Measurements from ENCODE around the gene STPG2. TPM values are rescaled to one million over a fixed set of nuclear protein-coding genes. Genes with fewer than 3 reads are reported as not detected.
"Not testable (repeated sequence)": the region's sequence is repeated elsewhere in the genome, so short reads cannot be mapped to it uniquely, and the experiment has no call there.

STPG2 gene
- total RNA-seq, 1 donor from 2014 or later = not detected

GRCh38 chr4:97560009-97560408 lies 583.3 kb downstream of the STPG2 start:
- Mint-ChIP-seq H3K4me3 (no peak overlapping the region), H3K36me3 (ENCODE audit: low read depth) (no peaks in the 10 kb centered on the region), H3K4me1 (no peaks in the 10 kb centered on the region), H3K27ac (no peak overlapping the region), H3K9me3 (peaks cover 10% of the 10 kb centered on the region), H3K27me3 (no peaks in the 10 kb centered on the region)
- intact Hi-C loops (cut with micrococcal nuclease) = no loop called here
- no peak for DNase-seq

GRCh38 chr4:97558204-97558778 lies 585.0 kb downstream of the STPG2 start:
- no peaks in the 10 kb centered on the region for H3K36me3 Mint-ChIP-seq (ENCODE audit: low read depth)
- intact Hi-C loops (cut with micrococcal nuclease) = no loop called here
- H3K27ac Mint-ChIP-seq = no peak overlapping the region
- H3K27me3 Mint-ChIP-seq = no peaks in the 10 kb centered on the region
- H3K9me3 Mint-ChIP-seq = peaks cover 4% of the 10 kb centered on the region
- no peak for DNase-seq
- no peak overlapping the region for H3K4me3 Mint-ChIP-seq
- H3K4me1 Mint-ChIP-seq = no peaks in the 10 kb centered on the region

- H3K36me3 Mint-ChIP-seq (ENCODE audit: low read depth); H3K27ac Mint-ChIP-seq; H3K4me1 Mint-ChIP-seq; H3K27me3 Mint-ChIP-seq; DNase-seq; intact Hi-C loops (cut with micrococcal nuclease); H3K4me3 Mint-ChIP-seq; H3K9me3 Mint-ChIP-seq: not testable (repeated sequence)
These were observed 592.6 kb downstream of the STPG2 start for GRCh38 chr4:97550637-97551036.

- H3K36me3 Mint-ChIP-seq (ENCODE audit: low read depth) = no peaks in the 10 kb centered on the region
- H3K4me3 Mint-ChIP-seq = no peak overlapping the region
- DNase-seq = no peak
- intact Hi-C loops (cut with micrococcal nuclease) = no loop called here
- no peaks in the 10 kb centered on the region for H3K4me1 Mint-ChIP-seq
- no peak overlapping the region for H3K27ac Mint-ChIP-seq
- no peaks in the 10 kb centered on the region for H3K27me3 Mint-ChIP-seq
- H3K9me3 Mint-ChIP-seq = no peaks in the 10 kb centered on the region
These were observed 594.2 kb downstream of the STPG2 start for GRCh38 chr4:97548943-97549583.

- DNase-seq = no peak
- intact Hi-C loops (cut with micrococcal nuclease) = no loop called here
- H3K27ac Mint-ChIP-seq = no peak overlapping the region
- no peaks in the 10 kb centered on the region for H3K36me3 Mint-ChIP-seq (ENCODE audit: low read depth)
- H3K4me3 Mint-ChIP-seq = no peak overlapping the region
- H3K9me3 Mint-ChIP-seq = peaks cover 3% of the 10 kb centered on the region
- H3K27me3 Mint-ChIP-seq = no peaks in the 10 kb centered on the region
- no peaks in the 10 kb centered on the region for H3K4me1 Mint-ChIP-seq
These were observed 595.1 kb downstream of the STPG2 start for GRCh38 chr4:97548186-97548585.

- H3K4me3 Mint-ChIP-seq = no peak overlapping the region
- no peak overlapping the region for H3K27ac Mint-ChIP-seq
- no peaks in the 10 kb centered on the region for H3K4me1 Mint-ChIP-seq
- no peaks in the 10 kb centered on the region for H3K27me3 Mint-ChIP-seq
- no peak for DNase-seq
- no peaks in the 10 kb centered on the region for H3K36me3 Mint-ChIP-seq (ENCODE audit: low read depth)
- intact Hi-C loops (cut with micrococcal nuclease) = no loop called here
- peaks cover 13% of the 10 kb centered on the region for H3K9me3 Mint-ChIP-seq
These were observed 611.9 kb downstream of the STPG2 start for GRCh38 chr4:97531351-97531750.

- Mint-ChIP-seq H3K4me3 (no peak overlapping the region), H3K27me3 (no peaks in the 10 kb centered on the region), H3K4me1 (no peaks in the 10 kb centered on the region), H3K36me3 (ENCODE audit: low read depth) (no peaks in the 10 kb centered on the region), H3K9me3 (peaks cover 13% of the 10 kb centered on the region), H3K27ac (no peak overlapping the region)
- intact Hi-C loops (cut with micrococcal nuclease) = no loop called here
- DNase-seq = no peak
These were observed 612.6 kb downstream of the STPG2 start for GRCh38 chr4:97530676-97531075.

- no peak for DNase-seq
- no peaks in the 10 kb centered on the region for H3K36me3 Mint-ChIP-seq (ENCODE audit: low read depth)
- intact Hi-C loops (cut with micrococcal nuclease) = no loop called here
- peaks cover 8% of the 10 kb centered on the region for H3K9me3 Mint-ChIP-seq
- no peaks in the 10 kb centered on the region for H3K4me1 Mint-ChIP-seq
- no peaks in the 10 kb centered on the region for H3K27me3 Mint-ChIP-seq
- no peak overlapping the region for H3K27ac Mint-ChIP-seq
- no peak overlapping the region for H3K4me3 Mint-ChIP-seq
These were observed 618.0 kb downstream of the STPG2 start for GRCh38 chr4:97525236-97525635.

- Mint-ChIP-seq H3K9me3 (peaks cover 3% of the 10 kb centered on the region), H3K4me1 (no peaks in the 10 kb centered on the region), H3K36me3 (ENCODE audit: low read depth) (no peaks in the 10 kb centered on the region), H3K27ac (no peak overlapping the region), H3K4me3 (no peak overlapping the region), H3K27me3 (no peaks in the 10 kb centered on the region)
- intact Hi-C loops (cut with micrococcal nuclease) = no loop called here
- DNase-seq = no peak
These were observed 625.3 kb downstream of the STPG2 start for GRCh38 chr4:97517939-97518338.

GRCh38 chr4:97513917-97514316 lies 629.4 kb downstream of the STPG2 start:
- no peak for DNase-seq
- Mint-ChIP-seq H3K4me1 (no peaks in the 10 kb centered on the region), H3K36me3 (ENCODE audit: low read depth) (no peaks in the 10 kb centered on the region), H3K4me3 (no peak overlapping the region), H3K27me3 (no peaks in the 10 kb centered on the region), H3K9me3 (no peaks in the 10 kb centered on the region), H3K27ac (no peak overlapping the region)
- intact Hi-C loops (cut with micrococcal nuclease) = no loop called here

Other genes starting within 250 kb of the STPG2 start
- gene RAP1GDS1, start 117.9 kb upstream of the STPG2 start, total RNA-seq = 54.7 and 60.2 TPM in 2 replicates

Measured in activated CD4-positive, alpha-beta T cell treated with anti-CD3 and anti-CD28 coated beads, Interleukin-2, amount 10 ng/mL, durations not matched to agents 24 days and 14 days (primary cell).